SK-N-SH (cell line): ENCODE data around the gene RAB24. TPM values are rescaled to one million over a fixed set of nuclear protein-coding genes. Genes with fewer than 3 reads are reported as not detected.
A peak's percentile ranks its signal among the peaks of the same experiment; 100 is the strongest.

ENCODE experiments used
- CTCF ChIA-PET: fragments of 300-600, 350-600 bp; formaldehyde crosslinking; extraction: SDS; loops from one replicate; lab custom pipeline; 2021; lab: Yijun Ruan, JAX
- POLR2A ChIA-PET: fragments of 350-600 bp; sonication (Branson Sonifier 250); formaldehyde crosslinking; extraction: SDS; loops from one replicate; lab custom pipeline; 2020; ENCODE audit warnings: antibody characterized with exemption, inconsistent platforms; lab: Yijun Ruan, JAX
- DNase-seq: peaks from one replicate; pipeline ENCODE4 v3.0.0; 2012
- H2AFZ ChIP-seq: fragments of 200-600 bp; sonication (generic); 2 replicates; pipeline ENCODE4 v1.8.1; 2016; ENCODE audit warnings: antibody characterized with exemption, mild to moderate bottlenecking, low read depth
- H3F3A ChIP-seq: fragments of 200-600 bp; sonication (generic); replicated peaks from 2 replicates; pipeline ENCODE3; 2016; ENCODE audit warnings: antibody characterized with exemption, mild to moderate bottlenecking; ENCODE audit not compliant: insufficient read depth
- H3K27ac ChIP-seq, 2 experiments: fragments of 200-500 bp in 1 of 2; fragments of 200-600 bp in 1 of 2; sonication (Bioruptor generic) in 1 of 2; sonication (generic), shearing (Covaris generic) in 1 of 2; 2 replicates each; pipeline versions ENCODE4 v1.5.1 to v1.6.1; 2014 to 2016; ENCODE audit warnings: low read depth in 2 of 2, inconsistent platforms in 1 of 2, low read length in 1 of 2, mild to moderate bottlenecking in 1 of 2, mixed read lengths in 1 of 2
- H3K27me3 ChIP-seq: fragments of 200-600 bp; sonication (generic), shearing (Covaris generic); 2 replicates; pipeline ENCODE4 v1.6.1; 2016; ENCODE audit warnings: mixed run types; ENCODE audit not compliant: insufficient read depth
- H3K36me3 ChIP-seq, 2 experiments: fragments of 200-500 bp in 1 of 2; fragments of 200-600 bp in 1 of 2; sonication (Bioruptor generic) in 1 of 2; sonication (generic) in 1 of 2; replicated peaks in 1 of 2; 2 replicates each; pipeline versions ENCODE3 to v1.5.1; 2014 to 2016; ENCODE audit warnings: low read length in 1 of 2, mild to moderate bottlenecking in 1 of 2; ENCODE audit not compliant: insufficient read depth in 2 of 2, control insufficient read depth in 1 of 2
- H3K4me1 ChIP-seq, 2 experiments: fragments of 200-500 bp in 1 of 2; fragments of 200-600 bp in 1 of 2; sonication (Bioruptor generic) in 1 of 2; sonication (generic), shearing (Covaris generic) in 1 of 2; 2 replicates each; pipeline versions ENCODE4 v1.5.1 to v1.6.1; 2014 to 2016; ENCODE audit warnings: low read depth in 1 of 2, low read length in 1 of 2, mixed run types in 1 of 2; ENCODE audit not compliant: insufficient read depth in 2 of 2, control insufficient read depth in 1 of 2
- H3K4me2 ChIP-seq: fragments of 200-600 bp; sonication (generic), shearing (Covaris generic); 2 replicates; pipeline ENCODE4 v1.6.1; 2017; ENCODE audit warnings: mixed run types
- H3K4me3 ChIP-seq, 2 experiments: fragments of 200-500 bp in 1 of 2; fragments of 200-600 bp in 1 of 2; sonication (Bioruptor generic) in 1 of 2; sonication (generic), shearing (Covaris generic) in 1 of 2; 2 replicates each; pipeline versions ENCODE4 v1.5.1 to v1.8.1; 2014 to 2016; ENCODE audit warnings: low read depth in 2 of 2, inconsistent platforms in 1 of 2, low read length in 1 of 2, mild to moderate bottlenecking in 1 of 2, mixed read lengths in 1 of 2, moderate library complexity in 1 of 2
- H3K79me2 ChIP-seq: fragments of 200-600 bp; sonication (generic); 2 replicates; pipeline ENCODE4 v1.8.1; 2017; ENCODE audit warnings: mild to moderate bottlenecking; ENCODE audit not compliant: insufficient read depth
- H3K9ac ChIP-seq: fragments of 200-600 bp; sonication (generic); 2 replicates; pipeline ENCODE4 v1.6.1; 2017; ENCODE audit warnings: mixed run types
- H3K9me2 ChIP-seq: fragments of 200-600 bp; sonication (generic); 2 replicates; pipeline ENCODE4 v1.6.1; 2017; ENCODE audit warnings: mixed run types
- H3K9me3 ChIP-seq: fragments of 200-600 bp; sonication (generic); 2 replicates; pipeline ENCODE4 v1.6.1; 2017; ENCODE audit warnings: mixed run types, mild to moderate bottlenecking, moderate library complexity
- H4K20me1 ChIP-seq: fragments of 200-600 bp; sonication (generic); 2 replicates; pipeline ENCODE4 v1.6.1; 2017; ENCODE audit warnings: mild to moderate bottlenecking, mixed run types; ENCODE audit not compliant: insufficient read depth
- CHD2 ChIP-seq: fragments of 150-350 bp; IDR thresholded peaks from 2 replicates; pipeline ENCODE4 v1.6.1; 2018; ENCODE audit warnings: low read length; ENCODE audit not compliant: partially characterized antibody
- CTCF ChIP-seq: fragments of 200-600 bp; sonication (generic); IDR thresholded peaks from 2 replicates; pipeline ENCODE4 v1.6.1; 2017; ENCODE audit warnings: antibody characterized with exemption, mild to moderate bottlenecking, moderate library complexity
- FOSL2 ChIP-seq: IDR thresholded peaks from 2 replicates; pipeline ENCODE4 v1.4.0; 2012; ENCODE audit warnings: low read depth, mild to moderate bottlenecking, moderate library complexity, borderline replicate concordance
- FOXM1 ChIP-seq: IDR thresholded peaks from 2 replicates; pipeline ENCODE4 v1.4.0; 2012; ENCODE audit warnings: low read depth, mild to moderate bottlenecking
- GATA2 ChIP-seq: sonication (generic); formaldehyde crosslinking; IDR thresholded peaks from 2 replicates; pipeline ENCODE4 v1.5.0; 2020; ENCODE audit warnings: mild to moderate bottlenecking, missing genetic modification reagents
- JUND ChIP-seq: IDR thresholded peaks from 2 replicates; pipeline ENCODE4 v1.4.0; 2012
- MXI1 ChIP-seq: IDR thresholded peaks from 2 replicates; pipeline ENCODE4 v1.6.1; 2012; ENCODE audit warnings: mild to moderate bottlenecking, low read depth, low read length, improper control_type of control experiment
- NRF1 ChIP-seq: IDR thresholded peaks from 2 replicates; pipeline ENCODE4 v1.6.1; 2012; ENCODE audit warnings: low read depth, mild to moderate bottlenecking, low read length
- RAD21 ChIP-seq: IDR thresholded peaks from 2 replicates; pipeline ENCODE4 v1.6.1; 2012; ENCODE audit warnings: mild to moderate bottlenecking, low read length
- RCOR1 ChIP-seq: fragments of 150-350 bp; IDR thresholded peaks from 2 replicates; pipeline ENCODE4 v1.6.1; 2017; ENCODE audit warnings: antibody characterized with exemption, low read length
- RFX5 ChIP-seq: IDR thresholded peaks from 2 replicates; pipeline ENCODE4 v1.6.1; 2012; ENCODE audit warnings: mild to moderate bottlenecking, improper control_type of control experiment, low read length
- TAF1 ChIP-seq: IDR thresholded peaks from 2 replicates; pipeline ENCODE4 v1.6.1; 2012; ENCODE audit warnings: low read depth, mild to moderate bottlenecking, low read length, moderate library complexity, borderline replicate concordance
- TEAD4 ChIP-seq: IDR thresholded peaks from 2 replicates; pipeline ENCODE4 v1.4.0; 2012; ENCODE audit warnings: mild to moderate bottlenecking, borderline replicate concordance; ENCODE audit not compliant: insufficient read depth
- USF2 ChIP-seq: fragments of 150-350 bp; IDR thresholded peaks from 2 replicates; pipeline ENCODE4 v1.6.1; 2017; ENCODE audit warnings: antibody characterized with exemption, low read length, low read depth, borderline replicate concordance
- WGBS: methylation state at CpG from one replicate; pipeline ENCODE4 v1.1.6; 2017; ENCODE audit warnings: low lambda C conversion rate; 5-methylcytosine and 5-hydroxymethylcytosine counted together
- polyA plus RNA-seq, 3 experiments: library from polyadenylated mRNA; depleted of rRNA; stranded (reverse); fragments of >200 nt; gene quantifications; 2 replicates each; pipeline ENCODE4 v1.2.3, GENCODE V29; 2012
- TF ChIP-seq, protein P1 (sequence below): fragments of 150-350 bp; IDR thresholded peaks from 2 replicates; pipeline ENCODE4 v1.6.1; 2016; ENCODE audit warnings: mild to moderate bottlenecking, low read depth, low read length
- TF ChIP-seq, protein P2 (sequence below): IDR thresholded peaks from 2 replicates; pipeline ENCODE4 v1.4.0; 2012; ENCODE audit warnings: low read depth, borderline replicate concordance
- TF ChIP-seq, protein P3 (sequence below): IDR thresholded peaks from 2 replicates; pipeline ENCODE4 v1.6.1; 2012; ENCODE audit warnings: mild to moderate bottlenecking, low read depth, low read length, moderate library complexity
- TF ChIP-seq, protein P4 (sequence below): IDR thresholded peaks from 2 replicates; pipeline ENCODE4 v1.4.0; 2012; ENCODE audit warnings: low read depth

The RAB24 gene
- polyA plus RNA-seq, 1 of the 3 experiments (the other 2 are of a cell fraction): 101 TPM

DNA sequence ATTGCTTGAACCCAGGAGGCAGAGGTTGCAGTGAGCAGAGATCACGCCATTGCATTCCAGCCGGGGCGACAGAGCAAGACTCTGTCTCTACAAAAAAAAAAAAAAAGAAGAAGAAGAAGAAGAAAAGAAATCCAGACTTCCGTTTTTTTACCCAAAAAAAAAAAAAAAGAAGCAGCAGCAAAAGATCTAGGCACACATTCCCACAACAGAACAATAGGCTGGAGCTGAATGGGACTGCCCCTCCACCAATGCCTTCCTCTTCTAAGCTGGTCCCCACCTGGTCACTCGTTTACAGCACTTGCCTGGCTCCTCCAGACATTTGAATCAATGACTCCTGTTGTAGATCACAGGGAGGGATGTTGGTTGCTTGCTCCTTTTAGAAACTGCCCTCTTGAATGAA, 49.6 kb upstream of the RAB24 start (continued):
- TF ChIP-seq RFX5: no peak

GRCh38 chr5:177351392-177352329, 48.1 kb upstream of the RAB24 start, which contains the start of gene LMAN2:
LMAN2 (minus strand) TSS chr5:177351668; CDS start chr5:177351647, 21 bp downstream.
- Histone ChIP-seq H3K4me3 (peak within 1 kb of the TSS; percentile 96 to 100), H3K36me3 (peaks cover 16% of the 10 kb centered on the region in 2 experiments), H3K79me2 (peaks cover 48% of the 10 kb centered on the region), H3K9me3 (no peaks in the 10 kb centered on the region), H3K9ac (peak within 1 kb of the TSS; percentile 97), H3K27ac (peak within 1 kb of the TSS; percentile 98), H3K9me2 (no peaks in the 10 kb centered on the region), H3K27me3 (no peaks in the 10 kb centered on the region), H4K20me1 (peaks cover 5% of the 10 kb centered on the region; the same call in 1 of the 2 replicates), H3K4me2 (peak within 1 kb of the TSS; percentile 92), H3K4me1 (peaks cover 5 to 23% of the 10 kb centered on the region in 2 experiments; a peak in 3 of 4 replicates), H3F3A (no peaks in the 10 kb centered on the region), H2AFZ (peak within 1 kb of the TSS; percentile 96)
- 5% methylated on average over 47 of the region's 55 CpGs for WGBS
- POLR2A ChIA-PET: interaction anchor here (0.5 to 2.4 kb wide), 7 partner anchors 9 to 705 kb away, joined by 3 to 18 read pairs (median 5); partner anchors contain the start of genes PRELID1, RAB24 and TSPAN17
- peak; percentile 95 for DNase-seq
- CTCF ChIA-PET: interaction anchor here (0.6 to 3.0 kb wide), 15 partner anchors 9 to 1459 kb away, joined by 3 to 10 read pairs (median 4); no protein-coding TSS in a partner anchor
- TF ChIP-seq, protein P1, sequence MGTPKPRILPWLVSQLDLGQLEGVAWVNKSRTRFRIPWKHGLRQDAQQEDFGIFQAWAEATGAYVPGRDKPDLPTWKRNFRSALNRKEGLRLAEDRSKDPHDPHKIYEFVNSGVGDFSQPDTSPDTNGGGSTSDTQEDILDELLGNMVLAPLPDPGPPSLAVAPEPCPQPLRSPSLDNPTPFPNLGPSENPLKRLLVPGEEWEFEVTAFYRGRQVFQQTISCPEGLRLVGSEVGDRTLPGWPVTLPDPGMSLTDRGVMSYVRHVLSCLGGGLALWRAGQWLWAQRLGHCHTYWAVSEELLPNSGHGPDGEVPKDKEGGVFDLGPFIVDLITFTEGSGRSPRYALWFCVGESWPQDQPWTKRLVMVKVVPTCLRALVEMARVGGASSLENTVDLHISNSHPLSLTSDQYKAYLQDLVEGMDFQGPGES: peak; percentile 68
- TF ChIP-seq TEAD4 (no peak), CTCF (no peak), JUND (no peak), USF2 (no peak), MXI1 (peak; percentile 70; the same call in 1 of the 2 replicates), NRF1 (no peak), RCOR1 (no peak; the same call in 1 of the 2 replicates), FOXM1 (no peak), RAD21 (no peak), TAF1 (peak; percentile 85), CHD2 (peak; percentile 92), GATA2 (CRISPR knock-in tag) (no peak), FOSL2 (no peak), RFX5 (no peak)
- TF ChIP-seq, protein P2, sequence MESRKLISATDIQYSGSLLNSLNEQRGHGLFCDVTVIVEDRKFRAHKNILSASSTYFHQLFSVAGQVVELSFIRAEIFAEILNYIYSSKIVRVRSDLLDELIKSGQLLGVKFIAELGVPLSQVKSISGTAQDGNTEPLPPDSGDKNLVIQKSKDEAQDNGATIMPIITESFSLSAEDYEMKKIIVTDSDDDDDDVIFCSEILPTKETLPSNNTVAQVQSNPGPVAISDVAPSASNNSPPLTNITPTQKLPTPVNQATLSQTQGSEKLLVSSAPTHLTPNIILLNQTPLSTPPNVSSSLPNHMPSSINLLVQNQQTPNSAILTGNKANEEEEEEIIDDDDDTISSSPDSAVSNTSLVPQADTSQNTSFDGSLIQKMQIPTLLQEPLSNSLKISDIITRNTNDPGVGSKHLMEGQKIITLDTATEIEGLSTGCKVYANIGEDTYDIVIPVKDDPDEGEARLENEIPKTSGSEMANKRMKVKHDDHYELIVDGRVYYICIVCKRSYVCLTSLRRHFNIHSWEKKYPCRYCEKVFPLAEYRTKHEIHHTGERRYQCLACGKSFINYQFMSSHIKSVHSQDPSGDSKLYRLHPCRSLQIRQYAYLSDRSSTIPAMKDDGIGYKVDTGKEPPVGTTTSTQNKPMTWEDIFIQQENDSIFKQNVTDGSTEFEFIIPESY: peak; percentile 22; the same call in 1 of the 2 replicates
- TF ChIP-seq, protein P3, sequence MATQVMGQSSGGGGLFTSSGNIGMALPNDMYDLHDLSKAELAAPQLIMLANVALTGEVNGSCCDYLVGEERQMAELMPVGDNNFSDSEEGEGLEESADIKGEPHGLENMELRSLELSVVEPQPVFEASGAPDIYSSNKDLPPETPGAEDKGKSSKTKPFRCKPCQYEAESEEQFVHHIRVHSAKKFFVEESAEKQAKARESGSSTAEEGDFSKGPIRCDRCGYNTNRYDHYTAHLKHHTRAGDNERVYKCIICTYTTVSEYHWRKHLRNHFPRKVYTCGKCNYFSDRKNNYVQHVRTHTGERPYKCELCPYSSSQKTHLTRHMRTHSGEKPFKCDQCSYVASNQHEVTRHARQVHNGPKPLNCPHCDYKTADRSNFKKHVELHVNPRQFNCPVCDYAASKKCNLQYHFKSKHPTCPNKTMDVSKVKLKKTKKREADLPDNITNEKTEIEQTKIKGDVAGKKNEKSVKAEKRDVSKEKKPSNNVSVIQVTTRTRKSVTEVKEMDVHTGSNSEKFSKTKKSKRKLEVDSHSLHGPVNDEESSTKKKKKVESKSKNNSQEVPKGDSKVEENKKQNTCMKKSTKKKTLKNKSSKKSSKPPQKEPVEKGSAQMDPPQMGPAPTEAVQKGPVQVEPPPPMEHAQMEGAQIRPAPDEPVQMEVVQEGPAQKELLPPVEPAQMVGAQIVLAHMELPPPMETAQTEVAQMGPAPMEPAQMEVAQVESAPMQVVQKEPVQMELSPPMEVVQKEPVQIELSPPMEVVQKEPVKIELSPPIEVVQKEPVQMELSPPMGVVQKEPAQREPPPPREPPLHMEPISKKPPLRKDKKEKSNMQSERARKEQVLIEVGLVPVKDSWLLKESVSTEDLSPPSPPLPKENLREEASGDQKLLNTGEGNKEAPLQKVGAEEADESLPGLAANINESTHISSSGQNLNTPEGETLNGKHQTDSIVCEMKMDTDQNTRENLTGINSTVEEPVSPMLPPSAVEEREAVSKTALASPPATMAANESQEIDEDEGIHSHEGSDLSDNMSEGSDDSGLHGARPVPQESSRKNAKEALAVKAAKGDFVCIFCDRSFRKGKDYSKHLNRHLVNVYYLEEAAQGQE: 0 out of 2 replicates have a peak, but pooled peaks have one; percentile 25
- TF ChIP-seq, protein P4, sequence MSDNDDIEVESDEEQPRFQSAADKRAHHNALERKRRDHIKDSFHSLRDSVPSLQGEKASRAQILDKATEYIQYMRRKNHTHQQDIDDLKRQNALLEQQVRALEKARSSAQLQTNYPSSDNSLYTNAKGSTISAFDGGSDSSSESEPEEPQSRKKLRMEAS: peak; percentile 65
